GM21447 (cell line): ENCODE results near the gene RIOK3.
"Not testable (repeated sequence)": the region's sequence is repeated elsewhere in the genome, so short reads cannot be mapped to it uniquely, and the experiment has no call there.

Experiments used
- ATAC-seq: cut with Tn5 transposase; IDR thresholded peaks from one replicate; pipeline ENCODE4 v1.9.1; 2021; ENCODE audit not compliant: unreplicated experiment

The RIOK3 gene

GRCh38 chr18:23495723-23496440 is 42.8 kb downstream of the RIOK3 start:
- no peak for ATAC-seq

GRCh38 chr18:23498117-23498516 is 45.0 kb downstream of the RIOK3 start:
- no peak for ATAC-seq

GRCh38 chr18:23498877-23499276 is 45.8 kb downstream of the RIOK3 start:
- ATAC-seq, result peak; percentile 29

- ATAC-seq, result no peak
Observed at GRCh38 chr18:23499291-23499781, 46.2 kb downstream of the RIOK3 start.

GRCh38 chr18:23501626-23502025 is 48.5 kb downstream of the RIOK3 start:
- no peak for ATAC-seq

- no peak for ATAC-seq
Observed at GRCh38 chr18:23502516-23503037, 49.5 kb downstream of the RIOK3 start.

- peak; percentile 56 for ATAC-seq
Observed at GRCh38 chr18:23503038-23503962, 50.2 kb downstream of the RIOK3 start, which contains the start of gene RMC1. TSS of gene RMC1 (plus strand) at chr18:23503511. CDS start at chr18:23503619, 108 bp downstream.

GRCh38 chr18:23503963-23504344 is 50.9 kb downstream of the RIOK3 start:
- no peak for ATAC-seq

GRCh38 chr18:23504720-23505119 is 51.6 kb downstream of the RIOK3 start:
- ATAC-seq, result peak; percentile 55

- ATAC-seq, result no peak
Observed at GRCh38 chr18:23506393-23506792, 53.3 kb downstream of the RIOK3 start.

- ATAC-seq, result not testable (repeated sequence)
Observed at GRCh38 chr18:23510923-23511322, 57.8 kb downstream of the RIOK3 start.

- not testable (repeated sequence) for ATAC-seq
Observed at GRCh38 chr18:23512216-23512615, 59.1 kb downstream of the RIOK3 start.

GRCh38 chr18:23512641-23513040 is 59.6 kb downstream of the RIOK3 start:
- ATAC-seq, result no peak

GRCh38 chr18:23515911-23516546 is 62.9 kb downstream of the RIOK3 start:
- ATAC-seq, result peak; percentile 92

- no peak for ATAC-seq
Observed at GRCh38 chr18:23519734-23520133, 66.6 kb downstream of the RIOK3 start.

GRCh38 chr18:23521271-23521670 is 68.2 kb downstream of the RIOK3 start:
- ATAC-seq, result no peak

GRCh38 chr18:23521907-23522306 is 68.8 kb downstream of the RIOK3 start:
- ATAC-seq, result no peak

GRCh38 chr18:23523429-23524212 is 70.5 kb downstream of the RIOK3 start:
- no peak for ATAC-seq

GRCh38 chr18:23524213-23524707 is 71.2 kb downstream of the RIOK3 start:
- ATAC-seq, result no peak

GRCh38 chr18:23526501-23527063 is 73.5 kb downstream of the RIOK3 start:
- ATAC-seq, result no peak
